WTC11 (cell line): Measurements from ENCODE around the gene ATOX1. TPM values are rescaled to one million over a fixed set of nuclear protein-coding genes. Genes with fewer than 3 reads are reported as not detected.
A peak's percentile ranks its signal among the peaks of the same experiment; 100 is the strongest.

Experiments used
- ATAC-seq: fragments of 200-7000 bp; cut with Tn5 transposase; 2 replicates; pipeline ENCODE4 v1.10.0; 2021; ENCODE audit warnings: mild to moderate bottlenecking, moderate library complexity
- CTCF ChIA-PET: fragments of 300-600 bp; sonication (Branson Sonifier 250); formaldehyde crosslinking; loops from one replicate; lab custom pipeline; 2021; ENCODE audit warnings: antibody characterized with exemption; lab: Charles Lee
- POLR2A ChIA-PET: fragments of 350-600 bp; sonication (Branson Sonifier 250); formaldehyde crosslinking; loops from one replicate; lab custom pipeline; 2021; ENCODE audit warnings: antibody characterized with exemption; lab: Charles Lee
- DNase-seq: peaks from one replicate; pipeline ENCODE4 v3.0.0; 2021; ENCODE audit warnings: low spot score
- H3K27ac Mint-ChIP-seq: 2 replicates; pipeline ENCODE4 v1.8.0; 2021; ENCODE audit warnings: mixed read lengths
- H3K27me3 Mint-ChIP-seq: 2 replicates; pipeline ENCODE4 v1.8.0; 2021; ENCODE audit warnings: low read depth, mild to moderate bottlenecking, moderate library complexity, mixed read lengths
- H3K36me3 Mint-ChIP-seq: 2 replicates; pipeline ENCODE4 v1.8.0; 2021; ENCODE audit warnings: mixed read lengths
- H3K4me1 Mint-ChIP-seq: 2 replicates; pipeline ENCODE4 v1.8.0; 2022; ENCODE audit warnings: mixed read lengths
- H3K4me3 Mint-ChIP-seq: 2 replicates; pipeline ENCODE4 v1.8.0; 2021; ENCODE audit warnings: mild to moderate bottlenecking, moderate library complexity, mixed read lengths
- H3K9me3 Mint-ChIP-seq: 2 replicates; pipeline ENCODE4 v1.8.0; 2021; ENCODE audit warnings: mixed read lengths
- CDX4 ChIP-seq: fragments of 250-450 bp; sonication (Bioruptor Pico); IDR thresholded peaks from 2 replicates; pipeline ENCODE4 v1.9.0; 2021; ENCODE audit warnings: moderate library complexity, mild to moderate bottlenecking, inconsistent platforms, borderline replicate concordance
- EMX1 ChIP-seq: fragments of 250-450 bp; sonication (Bioruptor Pico); IDR thresholded peaks from 2 replicates; pipeline ENCODE4 v1.8.0; 2021; ENCODE audit warnings: mild to moderate bottlenecking
- IRF1 ChIP-seq: sonication (generic); formaldehyde crosslinking; IDR thresholded peaks from 2 replicates; pipeline ENCODE4 v1.8.0; 2023; ENCODE audit warnings: missing genetic modification reagents
- JAZF1 ChIP-seq: fragments of 250-450 bp; sonication (Bioruptor Pico); IDR thresholded peaks from 2 replicates; pipeline ENCODE4 v1.9.0; 2021; ENCODE audit warnings: moderate library complexity, mild to moderate bottlenecking, inconsistent platforms
- MAX ChIP-seq: sonication (generic); formaldehyde crosslinking; IDR thresholded peaks from 2 replicates; pipeline ENCODE4 v1.8.0; 2022; ENCODE audit warnings: mild to moderate bottlenecking, missing genetic modification reagents
- MLX ChIP-seq: sonication (generic); formaldehyde crosslinking; IDR thresholded peaks from 2 replicates; pipeline ENCODE4 v1.8.1; 2023; ENCODE audit warnings: mild to moderate bottlenecking, missing genetic modification reagents, moderate library complexity
- NFATC4 ChIP-seq: fragments of 250-450 bp; sonication (Bioruptor Pico); IDR thresholded peaks from 2 replicates; pipeline ENCODE4 v1.9.0; 2021; ENCODE audit warnings: mild to moderate bottlenecking
- OVOL2 ChIP-seq: fragments of 250-450 bp; sonication (Bioruptor Pico); IDR thresholded peaks from 2 replicates; pipeline ENCODE4 v1.9.0; 2021; ENCODE audit warnings: mild to moderate bottlenecking, borderline replicate concordance
- RELA ChIP-seq: sonication (generic); formaldehyde crosslinking; IDR thresholded peaks from 2 replicates; pipeline ENCODE4 v1.8.1; 2022; ENCODE audit warnings: missing genetic modification reagents, mild to moderate bottlenecking, borderline replicate concordance
- ZBTB21 ChIP-seq: sonication (generic); formaldehyde crosslinking; IDR thresholded peaks from 2 replicates; pipeline ENCODE4 v1.8.1; 2023; ENCODE audit warnings: mild to moderate bottlenecking, missing genetic modification reagents, borderline replicate concordance
- ZNF138 ChIP-seq: sonication (generic); formaldehyde crosslinking; conservative IDR thresholded peaks from 2 replicates; pipeline ENCODE4 v1.8.1; 2022; ENCODE audit warnings: mild to moderate bottlenecking, moderate library complexity, missing genetic modification reagents
- ZNF232 ChIP-seq: sonication (generic); formaldehyde crosslinking; IDR thresholded peaks from 2 replicates; pipeline ENCODE4 v1.8.0; 2022; ENCODE audit warnings: mild to moderate bottlenecking, missing genetic modification reagents
- ZNF263 ChIP-seq: sonication (generic); formaldehyde crosslinking; IDR thresholded peaks from 2 replicates; pipeline ENCODE4 v1.8.1; 2022; ENCODE audit warnings: low read depth, mild to moderate bottlenecking, moderate library complexity, missing genetic modification reagents
- ZNF396 ChIP-seq: fragments of 250-450 bp; sonication (Bioruptor Pico); IDR thresholded peaks from 2 replicates; pipeline ENCODE4 v1.8.0; 2021; ENCODE audit warnings: mild to moderate bottlenecking, moderate library complexity, borderline replicate concordance
- ZNF416 ChIP-seq: fragments of 250-450 bp; sonication (Bioruptor Pico); IDR thresholded peaks from 2 replicates; pipeline ENCODE4 v1.9.0; 2021; ENCODE audit warnings: mild to moderate bottlenecking, inconsistent platforms
- ZNF512 ChIP-seq: sonication (generic); formaldehyde crosslinking; IDR thresholded peaks from 2 replicates; pipeline ENCODE4 v1.8.1; 2022; ENCODE audit warnings: missing genetic modification reagents, borderline replicate concordance
- total RNA-seq: library from RNA; stranded (reverse); gene quantifications from 3 replicates; pipeline ENCODE4 v1.2.3, GENCODE V29; 2021

ATOX1 gene
- total RNA-seq, 1 experiment from 2014 or later: 76.4 TPM

- H3K9me3 Mint-ChIP-seq: no peaks in the 10 kb centered on the region
- CTCF ChIA-PET: no interaction called here
- POLR2A ChIA-PET: no interaction called here
- H3K27ac Mint-ChIP-seq: no peak overlapping the region
- DNase-seq (no peak), ATAC-seq (no peak)
- TF ChIP-seq MAX (CRISPR knock-in tag): no peak
- no peak for TF ChIP-seq ZBTB21
- TF ChIP-seq IRF1 (CRISPR knock-in tag): no peak
- H3K27me3 Mint-ChIP-seq: no peaks in the 10 kb centered on the region
- H3K4me3 Mint-ChIP-seq: no peak overlapping the region
- H3K4me1 Mint-ChIP-seq: peaks cover 4% of the 10 kb centered on the region
- H3K36me3 Mint-ChIP-seq: no peaks in the 10 kb centered on the region
These were observed 8.5 kb upstream of the ATOX1 start for GRCh38 chr5:151766975-151767374.

GRCh38 chr5:151764801-151765200 is 6.4 kb upstream of the ATOX1 start:
- no peak overlapping the region for H3K4me3 Mint-ChIP-seq
- ChIA-PET CTCF (no interaction called here), POLR2A (no interaction called here)
- H3K27ac Mint-ChIP-seq: no peak overlapping the region
- no peaks in the 10 kb centered on the region for H3K9me3 Mint-ChIP-seq
- no peak for ATAC-seq
- peaks cover under 1% of the 10 kb centered on the region for H3K4me1 Mint-ChIP-seq
- TF ChIP-seq ZNF138 (CRISPR knock-in tag): no peak
- TF ChIP-seq JAZF1: no peak
- no peak for TF ChIP-seq IRF1 (CRISPR knock-in tag)
- no peak for TF ChIP-seq OVOL2 (CRISPR knock-in tag)
- no peak for TF ChIP-seq ZNF232 (CRISPR knock-in tag)
- no peak for TF ChIP-seq RELA (CRISPR knock-in tag)
- no peak for TF ChIP-seq ZNF263 (CRISPR knock-in tag)
- no peak for TF ChIP-seq EMX1 (CRISPR knock-in tag)
- no peak for TF ChIP-seq ZNF512 (CRISPR knock-in tag)
- no peak for TF ChIP-seq NFATC4 (CRISPR knock-in tag)
- no peak for TF ChIP-seq ZNF416 (CRISPR knock-in tag)
- TF ChIP-seq, all 79 proteins: peak for 0
- H3K27me3 Mint-ChIP-seq: no peaks in the 10 kb centered on the region
- no peaks in the 10 kb centered on the region for H3K36me3 Mint-ChIP-seq
- no peak for DNase-seq

GRCh38 chr5:151758141-151758429 is 346 bp downstream of the ATOX1 start:
- ChIA-PET POLR2A (interaction anchor here (2.8 kb wide), 1 partner anchor 13 kb away, joined by 27 read pairs; the partner anchor contains the start of gene G3BP1), CTCF (interaction anchor here (0.5 to 4.7 kb wide), 5 partner anchors 10 to 106 kb away, joined by 3 to 28 read pairs (median 5); partner anchors contain the start of gene G3BP1)
- Mint-ChIP-seq H3K27me3 (no peaks in the 10 kb centered on the region), H3K9me3 (no peaks in the 10 kb centered on the region), H3K4me1 (peaks cover 39% of the 10 kb centered on the region), H3K4me3 (peak overlapping the region; percentile 84), H3K36me3 (peaks cover 4% of the 10 kb centered on the region; the same call in 1 of the 2 replicates), H3K27ac (no peak overlapping the region)
- TF ChIP-seq MLX (CRISPR knock-in tag) (no peak), ZNF396 (CRISPR knock-in tag) (no peak), CDX4 (CRISPR knock-in tag) (no peak)
- ATAC-seq (peak; percentile 13), DNase-seq (no peak)
